IMR-90 (cell line): ENCODE measurements around the gene SLAMF1. TPM values are rescaled to one million over a fixed set of nuclear protein-coding genes. Genes with fewer than 3 reads are reported as not detected.

Experiments used
- ATAC-seq: fragments of 200-7000 bp; cut with Tn5 transposase; 2 replicates; pipeline ENCODE4 v1.9.1; 2020; ENCODE audit warnings: low read depth, mild to moderate bottlenecking, moderate library complexity
- BruUV-seq: library from RNA; stranded (reverse); fragments of 400-500 nt; replicated peaks from 2 replicates; lab custom pipeline; 2021; lab: Mats Ljungman, UMichigan
- CTCF ChIA-PET: fragments of 300-600 bp; formaldehyde crosslinking; extraction: SDS; loops from one replicate; lab custom pipeline; 2021; ENCODE audit warnings: antibody characterized with exemption; lab: Yijun Ruan, JAX
- POLR2A ChIA-PET: fragments of 300-600 bp; sonication (Branson Sonifier 250); formaldehyde crosslinking; loops from one replicate; lab custom pipeline; 2022; ENCODE audit warnings: antibody characterized with exemption; ENCODE audit not compliant: unreplicated experiment; lab: Charles Lee
- DNase-seq: peaks from one replicate; pipeline ENCODE4 v3.0.0; 2013
- H2AFZ ChIP-seq: replicated peaks from 2 replicates; pipeline ENCODE3; 2013; ENCODE audit warnings: low read length, mild to moderate bottlenecking; ENCODE audit not compliant: poor library complexity
- H2AK5ac ChIP-seq: 2 replicates; pipeline ENCODE4 v1.6.1; 2013; ENCODE audit warnings: low read depth, low read length, inconsistent platforms
- H2AK9ac ChIP-seq: replicated peaks from 2 replicates; pipeline ENCODE3; 2013; ENCODE audit warnings: mild to moderate bottlenecking, low read depth, low read length, moderate library complexity; ENCODE audit not compliant: poor library complexity
- H2BK120ac ChIP-seq: 2 replicates; pipeline ENCODE4 v1.6.1; 2013; ENCODE audit warnings: low read depth, low read length, inconsistent platforms
- H2BK15ac ChIP-seq: 3 replicates; pipeline ENCODE4 v1.6.1; 2013; ENCODE audit warnings: low read depth, low read length, inconsistent platforms
- H2BK20ac ChIP-seq: 2 replicates; pipeline ENCODE4 v1.6.1; 2013; ENCODE audit warnings: low read depth, mild to moderate bottlenecking, inconsistent platforms, low read length, moderate library complexity
- H2BK5ac ChIP-seq: 2 replicates; pipeline ENCODE4 v1.6.1; 2013; ENCODE audit warnings: mild to moderate bottlenecking, low read depth, low read length, inconsistent platforms; ENCODE audit not compliant: poor library complexity, severe bottlenecking
- H3K14ac ChIP-seq: replicated peaks from 2 replicates; pipeline ENCODE4 v1.6.1; 2013; ENCODE audit warnings: low read depth, low read length, inconsistent platforms
- H3K18ac ChIP-seq: 2 replicates; pipeline ENCODE4 v1.6.1; 2013; ENCODE audit warnings: low read depth, low read length, control low read depth
- H3K23ac ChIP-seq: 2 replicates; pipeline ENCODE4 v1.6.1; 2013; ENCODE audit warnings: low read depth, low read length, inconsistent platforms
- H3K27ac ChIP-seq: 2 replicates; pipeline ENCODE4 v1.5.1; 2013; ENCODE audit warnings: mild to moderate bottlenecking, control low read depth, low read length; ENCODE audit not compliant: insufficient read depth
- H3K27me3 ChIP-seq: 2 replicates; pipeline ENCODE4 v1.6.1; 2013; ENCODE audit warnings: low read length; ENCODE audit not compliant: control insufficient read depth, insufficient read depth
- H3K36me3 ChIP-seq: 2 replicates; pipeline ENCODE4 v1.6.1; 2013; ENCODE audit warnings: low read length, mixed read lengths; ENCODE audit not compliant: control insufficient read depth, insufficient read depth
- H3K4ac ChIP-seq: 2 replicates; pipeline ENCODE4 v1.6.1; 2013; ENCODE audit warnings: low read depth, low read length, inconsistent platforms
- H3K4me1 ChIP-seq: 2 replicates; pipeline ENCODE4 v1.6.1; 2013; ENCODE audit warnings: low read length, mixed read lengths; ENCODE audit not compliant: control insufficient read depth, insufficient read depth
- H3K4me2 ChIP-seq: 2 replicates; pipeline ENCODE4 v1.6.1; 2013; ENCODE audit warnings: low read depth, mild to moderate bottlenecking, control low read depth, low read length, moderate library complexity
- H3K4me3 ChIP-seq: 2 replicates; pipeline ENCODE4 v1.5.1; 2013; ENCODE audit warnings: low read depth, mild to moderate bottlenecking, control low read depth, low read length, moderate library complexity; ENCODE audit not compliant: insufficient read depth
- H3K56ac ChIP-seq: 2 replicates; pipeline ENCODE4 v1.6.1; 2013; ENCODE audit warnings: low read length, inconsistent platforms; ENCODE audit not compliant: insufficient read depth; ENCODE audit errors: extremely low read depth
- H3K79me1 ChIP-seq, 2 experiments: 2 replicates each; pipeline ENCODE4 v1.6.1; 2013; ENCODE audit warnings: low read length in 2 of 2, inconsistent platforms in 1 of 2, low read depth in 1 of 2
- H3K9ac ChIP-seq: 2 replicates; pipeline ENCODE4 v1.6.1; 2013; ENCODE audit warnings: low read depth, low read length, control low read depth
- H3K9me1 ChIP-seq: 2 replicates; pipeline ENCODE4 v1.6.1; 2013; ENCODE audit warnings: low read length, inconsistent platforms; ENCODE audit not compliant: insufficient read depth
- H3K9me3 ChIP-seq: 2 replicates; pipeline ENCODE4 v1.6.1; 2013; ENCODE audit warnings: low read length; ENCODE audit not compliant: control insufficient read depth, insufficient read depth
- H4K20me1 ChIP-seq: 2 replicates; pipeline ENCODE4 v1.6.1; 2013; ENCODE audit warnings: low read length, inconsistent platforms; ENCODE audit not compliant: insufficient read depth
- H4K5ac ChIP-seq: 2 replicates; pipeline ENCODE4 v1.6.1; 2013; ENCODE audit warnings: mild to moderate bottlenecking, low read depth, low read length, control low read depth
- H4K8ac ChIP-seq, 2 experiments: 2 replicates each; pipeline ENCODE4 v1.6.1; 2013; ENCODE audit warnings: low read depth in 2 of 2, low read length in 2 of 2, control low read depth in 1 of 2, inconsistent platforms in 1 of 2
- H4K91ac ChIP-seq: 2 replicates; pipeline ENCODE4 v1.6.1; 2013; ENCODE audit warnings: low read depth, low read length, inconsistent platforms; ENCODE audit not compliant: insufficient read depth
- BHLHE40 ChIP-seq: fragments of 150-350 bp; IDR thresholded peaks from 2 replicates; pipeline ENCODE4 v1.6.1; 2016; ENCODE audit warnings: mild to moderate bottlenecking, low read depth, low read length
- CEBPB ChIP-seq: IDR thresholded peaks from 2 replicates; pipeline ENCODE4 v1.6.1; 2012; ENCODE audit warnings: low read depth, low read length, improper control_type of control experiment
- CHD1 ChIP-seq: IDR thresholded peaks from 2 replicates; pipeline ENCODE4 v1.6.1; 2012; ENCODE audit warnings: low read depth, low read length, improper control_type of control experiment
- ELK1 ChIP-seq: fragments of 150-350 bp; IDR thresholded peaks from 2 replicates; pipeline ENCODE4 v1.6.1; 2016; ENCODE audit warnings: low read depth, mild to moderate bottlenecking, low read length, moderate library complexity, borderline replicate concordance
- FOS ChIP-seq: fragments of 150-350 bp; IDR thresholded peaks from 2 replicates; pipeline ENCODE4 v1.6.1; 2016; ENCODE audit warnings: low read depth, low read length
- MAFK ChIP-seq: IDR thresholded peaks from 2 replicates; pipeline ENCODE4 v1.6.1; 2012; ENCODE audit warnings: low read depth, low read length, improper control_type of control experiment
- MAZ ChIP-seq: IDR thresholded peaks from 2 replicates; pipeline ENCODE4 v1.6.1; 2012; ENCODE audit warnings: low read depth, mild to moderate bottlenecking, low read length, improper control_type of control experiment, moderate library complexity, borderline replicate concordance
- MXI1 ChIP-seq: IDR thresholded peaks from 2 replicates; pipeline ENCODE4 v1.6.1; 2012; ENCODE audit warnings: low read depth, mild to moderate bottlenecking, low read length, moderate library complexity, borderline replicate concordance
- NFE2L2 ChIP-seq: fragments of 150-350 bp; IDR thresholded peaks from 2 replicates; pipeline ENCODE4 v1.6.1; 2016; ENCODE audit warnings: low read depth, mild to moderate bottlenecking, low read length
- POLR2A ChIP-seq: IDR thresholded peaks from 2 replicates; pipeline ENCODE4 v1.6.1; 2012; ENCODE audit warnings: mild to moderate bottlenecking, low read depth, low read length
- RAD21 ChIP-seq: IDR thresholded peaks from 2 replicates; pipeline ENCODE4 v1.6.1; 2012; ENCODE audit warnings: low read length, improper control_type of control experiment
- RCOR1 ChIP-seq: IDR thresholded peaks from 2 replicates; pipeline ENCODE4 v1.6.1; 2012; ENCODE audit warnings: mild to moderate bottlenecking, low read length, improper control_type of control experiment; ENCODE audit not compliant: insufficient replicate concordance
- RFX5 ChIP-seq: IDR thresholded peaks from 2 replicates; pipeline ENCODE4 v1.8.0; 2012; ENCODE audit warnings: low read depth, mild to moderate bottlenecking, low read length, moderate library complexity
- SMC3 ChIP-seq: fragments of 150-350 bp; IDR thresholded peaks from 2 replicates; pipeline ENCODE4 v1.6.1; 2016; ENCODE audit warnings: low read depth, mild to moderate bottlenecking, antibody characterized with exemption, low read length, moderate library complexity
- whole genome bisulfite sequencing, 2 experiments: methylation state at CpG; one replicate each; pipeline versions ENCODE4 v1.1.5 to v1.1.7; 2013; ENCODE audit warnings: missing lambda C conversion rate in 2 of 2; ENCODE audit not compliant: insufficient read length in 1 of 2; ENCODE audit errors: extremely low coverage in 2 of 2; 5-methylcytosine and 5-hydroxymethylcytosine counted together
- dilution Hi-C: fragments of 300-500 bp; cut with HindIII; formaldehyde crosslinking; loops from one replicate; pipeline ENCODE4 v1.14.3; 2018; ENCODE audit warnings: low sequenced_read_pairs; ENCODE audit not compliant: unreplicated experiment
- in situ Hi-C: fragments of 300-500 bp; cut with MboI; formaldehyde crosslinking; loops from 3 replicates; pipeline ENCODE4 v1.14.3; 2019; ENCODE audit warnings: low sequenced_read_pairs, inconsistent platforms, mixed read lengths
- intact Hi-C: fragments of 100-400 bp; cut with micrococcal nuclease; formaldehyde crosslinking; loops from 2 replicates; pipeline ENCODE4 v1.10.0; 2022
- polyA plus RNA-seq, 3 experiments: library from polyadenylated mRNA; depleted of rRNA; stranded (reverse); fragments of >200 nt; gene quantifications; 2 replicates each; pipeline ENCODE4 v1.2.3, GENCODE V29; 2012; ENCODE audit warnings: low replicate concordance in 1 of 3
- total RNA-seq: library from RNA; depleted of rRNA; stranded (reverse); fragments of >200 nt; gene quantifications from 2 replicates; pipeline ENCODE4 v1.2.3, GENCODE V29; 2012
- TF ChIP-seq, protein P1 (sequence below): conservative IDR thresholded peaks from 2 replicates; pipeline ENCODE4 v1.5.1; 2012; ENCODE audit warnings: mild to moderate bottlenecking, low read depth, low read length, improper control_type of control experiment
- TF ChIP-seq, protein P2 (sequence below): fragments of 150-350 bp; IDR thresholded peaks from 2 replicates; pipeline ENCODE4 v1.6.1; 2017; ENCODE audit warnings: mild to moderate bottlenecking, antibody characterized with exemption, low read length, low read depth

SLAMF1 gene
- total and polyA plus RNA-seq, 2 of the 4 experiments (the other 2 are of a cell fraction) = not detected

DNA sequence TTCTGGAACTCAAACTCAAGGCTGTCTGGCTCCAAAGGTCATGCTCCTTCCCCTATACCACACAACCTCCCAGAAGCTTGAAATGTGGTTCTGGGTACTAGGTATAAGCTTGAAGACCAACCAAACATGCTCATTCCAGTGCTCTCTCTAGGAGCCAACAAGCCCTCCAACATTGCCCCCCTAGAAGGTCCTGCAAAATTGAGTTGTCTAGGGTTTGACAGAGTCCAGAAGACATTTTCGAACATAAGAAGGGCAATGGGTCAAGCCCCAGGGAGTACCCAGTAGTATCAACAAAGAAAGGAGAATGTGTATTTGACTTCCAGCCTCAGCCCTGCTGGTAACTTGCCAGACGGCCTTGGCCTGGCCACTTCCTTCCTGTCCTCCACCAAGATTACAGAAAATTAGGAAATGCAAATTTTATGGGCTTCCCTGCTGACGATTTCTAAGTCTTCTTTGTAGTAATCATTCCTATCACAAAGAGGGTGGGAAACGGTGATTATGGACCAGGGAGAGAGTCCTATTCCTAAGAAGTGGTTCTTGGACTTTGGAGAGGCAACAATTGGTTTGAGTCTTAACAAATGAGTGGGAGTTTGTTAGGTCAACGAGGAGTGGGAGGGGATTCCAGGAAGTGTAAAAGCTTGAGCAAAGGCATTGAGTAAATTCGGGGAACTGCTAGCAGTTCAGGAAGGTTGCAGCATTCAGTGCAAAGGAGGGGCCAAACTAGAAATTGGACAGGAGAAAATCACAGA, 18.7 kb upstream of the SLAMF1 start:
- in situ Hi-C loops (no loop called here), intact Hi-C loops (loop anchor here (1.0 kb wide), 1 partner anchor 15 kb away; no protein-coding TSS in a partner anchor), dilution Hi-C loops (no loop called here)
- H2AFZ ChIP-seq = no peak overlapping the region
- no peak overlapping the region for H3K4me3 ChIP-seq
- no peaks in the 10 kb centered on the region for H3K4me1 ChIP-seq
- H3K9me3 ChIP-seq = no peaks in the 10 kb centered on the region
- no TSS peak for BruUV-seq
- H2AK9ac ChIP-seq = no peak overlapping the region
- no peak for ATAC-seq
- no peak overlapping the region for H2BK120ac ChIP-seq
- no CpG with 5 or more reads among the region's 6 CpGs for WGBS, 2 experiments
- ChIA-PET POLR2A (no interaction called here), CTCF (no interaction called here)
- no peak overlapping the region for H3K56ac ChIP-seq
- H4K91ac ChIP-seq = no peak overlapping the region
- no peak overlapping the region for H3K27ac ChIP-seq
- H4K8ac ChIP-seq = no peak overlapping the region
- no peak overlapping the region for H3K4ac ChIP-seq
- no peak overlapping the region for H3K9ac ChIP-seq
- H3K79me1 ChIP-seq = no peaks in the 10 kb centered on the region
- no peaks in the 10 kb centered on the region for H4K20me1 ChIP-seq
- H3K4me2 ChIP-seq = no peak overlapping the region
- no peak overlapping the region for H3K18ac ChIP-seq
- H3K9me1 ChIP-seq = no peaks in the 10 kb centered on the region
- no peak overlapping the region for H2AK5ac ChIP-seq
- TF ChIP-seq MAZ (no peak), CHD1 (no peak), BHLHE40 (no peak), RAD21 (no peak), RCOR1 (no peak), CEBPB (no peak), POLR2A (no peak), ELK1 (no peak), MAFK (no peak), RFX5 (no peak), MXI1 (no peak), NFE2L2 (no peak), SMC3 (no peak), FOS (no peak)
- TF ChIP-seq, protein P1, sequence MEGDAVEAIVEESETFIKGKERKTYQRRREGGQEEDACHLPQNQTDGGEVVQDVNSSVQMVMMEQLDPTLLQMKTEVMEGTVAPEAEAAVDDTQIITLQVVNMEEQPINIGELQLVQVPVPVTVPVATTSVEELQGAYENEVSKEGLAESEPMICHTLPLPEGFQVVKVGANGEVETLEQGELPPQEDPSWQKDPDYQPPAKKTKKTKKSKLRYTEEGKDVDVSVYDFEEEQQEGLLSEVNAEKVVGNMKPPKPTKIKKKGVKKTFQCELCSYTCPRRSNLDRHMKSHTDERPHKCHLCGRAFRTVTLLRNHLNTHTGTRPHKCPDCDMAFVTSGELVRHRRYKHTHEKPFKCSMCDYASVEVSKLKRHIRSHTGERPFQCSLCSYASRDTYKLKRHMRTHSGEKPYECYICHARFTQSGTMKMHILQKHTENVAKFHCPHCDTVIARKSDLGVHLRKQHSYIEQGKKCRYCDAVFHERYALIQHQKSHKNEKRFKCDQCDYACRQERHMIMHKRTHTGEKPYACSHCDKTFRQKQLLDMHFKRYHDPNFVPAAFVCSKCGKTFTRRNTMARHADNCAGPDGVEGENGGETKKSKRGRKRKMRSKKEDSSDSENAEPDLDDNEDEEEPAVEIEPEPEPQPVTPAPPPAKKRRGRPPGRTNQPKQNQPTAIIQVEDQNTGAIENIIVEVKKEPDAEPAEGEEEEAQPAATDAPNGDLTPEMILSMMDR = no peak
- TF ChIP-seq, protein P2, sequence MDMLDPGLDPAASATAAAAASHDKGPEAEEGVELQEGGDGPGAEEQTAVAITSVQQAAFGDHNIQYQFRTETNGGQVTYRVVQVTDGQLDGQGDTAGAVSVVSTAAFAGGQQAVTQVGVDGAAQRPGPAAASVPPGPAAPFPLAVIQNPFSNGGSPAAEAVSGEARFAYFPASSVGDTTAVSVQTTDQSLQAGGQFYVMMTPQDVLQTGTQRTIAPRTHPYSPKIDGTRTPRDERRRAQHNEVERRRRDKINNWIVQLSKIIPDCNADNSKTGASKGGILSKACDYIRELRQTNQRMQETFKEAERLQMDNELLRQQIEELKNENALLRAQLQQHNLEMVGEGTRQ = no peak
- H2BK5ac ChIP-seq = no peak overlapping the region
- no peak for DNase-seq
- no peak overlapping the region for H2BK20ac ChIP-seq
- H3K36me3 ChIP-seq = no peaks in the 10 kb centered on the region
- H3K14ac ChIP-seq = no peak overlapping the region
- no peak overlapping the region for H4K5ac ChIP-seq
- no peak overlapping the region for H2BK15ac ChIP-seq
- no peaks in the 10 kb centered on the region for H3K27me3 ChIP-seq
- no peak overlapping the region for H3K23ac ChIP-seq
